Hematopoietic multipotent progenitor cell treated with erythropoietin and hydrocortisone succinate and interleukin-3 and kit ligand, for 15 days (in vitro differentiated cells): ENCODE data around the gene GBA2.

Source experiments
- DNase-seq: peaks from one replicate; pipeline ENCODE4 v3.0.0-alpha.2; 2015; ENCODE audit warnings: low spot score

The GBA2 gene

GRCh38 chr9:35738186-35738585, 10.8 kb downstream of the GBA2 start:
- no peak for DNase-seq

DNA sequence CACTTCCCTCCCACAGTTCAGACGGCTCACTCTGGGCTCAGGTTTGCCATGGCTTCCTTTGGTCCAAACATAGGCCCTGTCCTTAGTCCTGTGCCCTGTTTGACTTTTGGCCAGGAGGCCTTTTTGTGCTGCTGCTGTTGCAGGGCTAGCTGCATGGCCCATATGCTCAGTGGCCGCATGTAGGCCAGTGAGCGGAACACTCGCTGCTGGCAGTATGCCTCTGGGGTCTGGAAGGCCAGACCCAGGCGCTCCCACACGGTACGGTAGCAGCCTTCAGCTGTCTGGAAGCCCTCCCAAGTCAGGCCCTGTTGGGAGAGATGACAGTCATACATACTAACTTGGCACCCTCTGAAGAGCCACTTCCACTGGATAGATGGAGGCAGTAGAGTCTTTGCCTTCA, 11.9 kb downstream of the GBA2 start:
- DNase-seq: no peak

- peak; percentile 78 for DNase-seq
Measured at GRCh38 chr9:35736201-35736633, 12.8 kb downstream of the GBA2 start.

GRCh38 chr9:35734096-35734495, 14.9 kb downstream of the GBA2 start:
- DNase-seq: no peak

GRCh38 chr9:35732800-35733541, 16.1 kb downstream of the GBA2 start:
- no peak for DNase-seq

DNA sequence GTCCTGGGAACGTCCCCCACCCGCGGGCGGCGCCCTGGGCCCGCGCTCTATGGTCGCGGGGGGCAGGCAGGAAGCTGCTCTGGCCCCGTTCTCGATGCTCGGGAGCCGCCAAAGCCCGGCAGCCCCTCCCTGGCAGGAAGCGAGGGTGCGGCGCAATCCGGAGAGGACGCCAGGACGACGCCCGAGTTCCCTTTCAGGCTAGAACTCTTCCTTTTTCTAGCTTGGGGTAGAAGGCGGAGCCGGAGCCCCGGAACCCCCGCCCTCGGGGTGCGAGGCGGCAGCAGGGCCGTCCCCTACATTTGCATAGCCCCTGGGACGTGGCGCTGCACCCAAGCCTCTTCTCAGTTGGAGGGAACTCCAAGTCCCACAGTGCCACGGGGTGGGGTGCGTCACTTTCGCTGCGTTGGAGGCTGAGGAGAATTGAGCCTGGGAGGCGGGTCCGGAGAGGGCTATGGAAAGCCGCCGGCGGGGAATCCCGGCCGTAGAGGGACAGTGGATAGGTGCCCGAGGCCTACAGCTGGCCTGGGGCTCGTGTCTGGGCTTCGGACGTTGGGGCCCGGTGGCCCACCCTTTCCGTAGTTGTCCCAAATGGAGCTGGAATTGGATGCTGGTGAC, 16.7 kb downstream of the GBA2 start, which contains the start of the genes CREB3 and TLN1:
Gene CREB3, plus strand, starts transcription at position 482 of the 615 bp plus-strand sequence. Its CDS starts 107 bp downstream, at position 589.
Gene TLN1, minus strand, starts transcription at position 11 of the 615 bp plus-strand sequence. CDS start 6,501 bp downstream, outside the sequence.
- DNase-seq: peak; percentile 93

GRCh38 chr9:35731415-35732184, 17.4 kb downstream of the GBA2 start:
- DNase-seq: peak; percentile 52

DNA sequence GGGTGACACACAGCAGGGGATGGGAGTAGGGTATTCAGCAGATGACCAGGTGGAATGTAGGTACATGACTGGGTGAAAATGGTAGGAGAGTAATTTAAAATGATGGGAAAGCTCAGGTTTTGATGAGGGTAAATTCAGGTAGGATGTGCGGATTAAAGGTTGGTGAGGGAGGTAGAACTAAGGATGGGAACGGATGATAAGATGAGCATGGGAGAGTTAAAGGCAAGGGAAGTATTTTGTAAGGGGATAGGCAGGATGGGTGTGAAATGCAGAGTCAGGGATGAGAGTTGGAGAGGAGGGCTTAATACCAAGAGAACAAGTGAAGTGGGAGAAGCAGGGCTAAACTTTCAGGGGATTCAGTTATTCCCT, 18.6 kb downstream of the GBA2 start:
- DNase-seq: no peak

GRCh38 chr9:35729700-35730485, 19.1 kb downstream of the GBA2 start:
- peak; percentile 69 for DNase-seq

GRCh38 chr9:35729101-35729500, 19.9 kb downstream of the GBA2 start:
- DNase-seq: no peak

DNA sequence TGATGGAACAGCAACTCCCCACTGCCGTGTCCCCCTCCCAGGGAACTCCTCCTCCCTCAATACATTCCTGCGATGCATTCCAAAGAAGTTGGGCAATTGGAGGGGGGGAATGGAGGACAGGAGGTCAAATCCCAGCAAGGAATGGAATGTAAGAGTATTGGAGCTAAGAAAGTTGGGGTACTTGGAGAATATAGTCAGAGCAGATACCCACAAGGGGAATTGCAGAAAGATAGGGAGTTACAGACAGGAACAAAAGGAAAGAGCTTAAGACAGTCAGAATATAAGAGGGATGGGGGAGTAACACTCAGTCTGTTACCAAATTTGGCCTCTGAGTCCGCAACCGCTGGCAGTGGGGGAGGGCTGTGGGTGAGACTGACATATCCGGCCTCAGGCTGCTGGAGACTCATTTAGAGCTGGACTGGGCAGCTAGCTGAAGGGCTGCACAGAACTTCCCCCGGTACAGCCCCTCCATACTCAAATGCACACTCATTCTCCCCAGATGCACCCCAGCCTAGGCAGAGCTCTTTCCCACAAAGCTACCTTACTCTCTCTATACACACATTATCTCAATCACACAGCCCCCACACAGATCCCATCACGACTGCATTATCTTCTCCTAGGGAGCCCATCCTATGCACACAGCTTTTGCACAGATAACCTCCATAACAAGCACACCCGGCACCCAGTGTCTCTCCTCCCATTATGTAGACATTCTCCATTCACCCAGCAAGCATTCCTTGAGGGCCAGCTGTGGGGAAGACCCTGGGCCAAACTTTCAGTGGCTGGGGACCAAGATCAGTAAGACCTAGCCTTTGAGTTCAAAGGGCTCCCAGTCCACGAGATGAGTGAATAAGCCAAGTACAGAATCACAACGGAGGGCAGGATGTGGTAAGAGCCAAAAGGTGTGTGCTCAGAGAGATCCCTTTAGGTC, 20.7 kb downstream of the GBA2 start:
- DNase-seq: peak; percentile 55

GRCh38 chr9:35727676-35728040, 21.4 kb downstream of the GBA2 start:
- DNase-seq: peak; percentile 42

- DNase-seq: peak; percentile 63
Measured at GRCh38 chr9:35726931-35727330, 22.1 kb downstream of the GBA2 start.

DNA sequence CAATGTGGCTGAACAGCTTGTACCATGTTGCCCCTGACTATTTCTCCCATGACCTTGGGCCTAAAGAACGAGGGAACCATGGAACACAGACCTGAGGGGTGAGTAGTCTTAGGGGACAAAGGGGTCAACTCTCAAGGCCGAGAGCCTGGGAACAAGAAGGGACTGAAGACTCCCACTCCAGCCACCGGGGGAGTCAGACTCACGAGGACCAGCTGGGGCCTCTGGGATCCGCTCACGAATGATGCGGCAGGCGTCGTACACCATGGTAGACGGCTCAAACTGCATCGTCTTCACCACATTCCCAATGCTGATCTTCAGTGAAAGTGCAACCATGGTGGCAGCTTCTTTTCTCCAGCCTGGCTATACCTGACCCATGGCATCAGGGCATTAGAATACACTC, 23.7 kb downstream of the GBA2 start:
- no peak for DNase-seq

GRCh38 chr9:35723908-35724307, 25.1 kb downstream of the GBA2 start:
- DNase-seq: no peak

- DNase-seq: no peak
Measured at GRCh38 chr9:35723426-35723825, 25.6 kb downstream of the GBA2 start.

DNA sequence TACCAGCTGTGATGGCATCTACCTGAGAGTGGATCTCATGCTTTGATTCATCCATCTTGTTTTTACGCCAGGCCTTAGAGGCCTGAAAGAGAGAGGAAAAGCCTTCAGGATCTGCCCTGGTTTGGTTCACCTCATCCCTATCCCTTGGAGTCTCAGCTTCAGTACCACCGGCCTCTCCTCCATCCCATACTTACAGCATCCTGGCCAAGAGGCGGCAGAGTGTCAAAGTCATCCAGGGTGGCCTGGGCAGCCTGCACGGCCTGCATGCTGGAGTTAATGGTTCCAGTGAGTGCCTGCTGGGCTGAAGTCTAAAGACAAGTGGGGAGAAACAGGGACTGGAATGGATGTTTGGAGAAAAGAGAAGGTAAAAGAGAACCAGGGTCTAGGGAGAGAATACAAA, 29.5 kb downstream of the GBA2 start:
- no peak for DNase-seq

DNA sequence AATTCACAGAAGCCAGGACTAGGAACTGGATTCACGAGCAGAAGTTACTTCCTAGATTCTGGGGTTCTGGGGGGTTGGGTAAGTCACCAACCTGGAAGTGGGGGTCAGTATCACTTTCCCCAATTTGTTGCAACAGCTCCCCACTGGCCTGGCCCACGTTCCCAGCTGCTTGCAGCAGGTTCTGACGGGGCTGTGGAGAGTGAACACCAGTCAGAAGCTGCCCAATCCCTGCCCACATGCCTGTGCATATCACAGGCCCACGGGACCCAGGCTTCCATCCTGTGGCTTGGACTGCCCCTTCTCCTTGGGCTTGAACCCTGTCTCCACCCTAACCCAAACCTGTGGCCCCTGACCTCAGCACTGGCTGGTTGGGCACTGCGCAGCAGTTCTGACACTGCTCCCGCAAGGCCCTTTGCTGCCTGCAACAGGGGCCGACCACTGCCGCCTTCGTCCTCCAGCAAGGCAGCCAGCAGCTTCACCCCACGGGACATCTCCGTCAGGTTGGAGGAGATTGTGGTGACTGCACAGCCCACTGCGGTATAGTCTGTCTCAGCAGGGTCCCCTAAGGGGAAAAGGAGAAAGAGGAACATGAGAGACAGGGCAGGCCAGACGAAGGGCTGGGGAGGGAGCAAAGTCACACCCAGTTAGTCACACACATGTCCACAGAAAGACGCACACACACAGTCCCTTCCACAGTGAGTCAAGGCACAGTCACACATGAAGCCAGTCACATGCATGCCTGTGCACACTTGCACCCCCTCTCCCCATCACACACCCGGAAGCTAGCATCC, 30.1 kb downstream of the GBA2 start:
- DNase-seq: no peak

GRCh38 chr9:35717132-35717870, 31.7 kb downstream of the GBA2 start:
- no peak for DNase-seq
